Neural progenitor cell (in vitro differentiated cells): Measurements from ENCODE around the gene PCCA.

ENCODE experiments used
- EZH2 ChIP-seq: fragments of 200-600 bp; sonication (generic); IDR thresholded peaks from 2 replicates; pipeline ENCODE4 v1.6.1; 2017; ENCODE audit warnings: antibody characterized with exemption, mild to moderate bottlenecking, moderate library complexity
- TF ChIP-seq, protein P1 (sequence below): fragments of 200-600 bp; sonication (generic); IDR thresholded peaks from 2 replicates; pipeline ENCODE4 v1.5.1; 2017; ENCODE audit warnings: antibody characterized with exemption, mild to moderate bottlenecking

DNA sequence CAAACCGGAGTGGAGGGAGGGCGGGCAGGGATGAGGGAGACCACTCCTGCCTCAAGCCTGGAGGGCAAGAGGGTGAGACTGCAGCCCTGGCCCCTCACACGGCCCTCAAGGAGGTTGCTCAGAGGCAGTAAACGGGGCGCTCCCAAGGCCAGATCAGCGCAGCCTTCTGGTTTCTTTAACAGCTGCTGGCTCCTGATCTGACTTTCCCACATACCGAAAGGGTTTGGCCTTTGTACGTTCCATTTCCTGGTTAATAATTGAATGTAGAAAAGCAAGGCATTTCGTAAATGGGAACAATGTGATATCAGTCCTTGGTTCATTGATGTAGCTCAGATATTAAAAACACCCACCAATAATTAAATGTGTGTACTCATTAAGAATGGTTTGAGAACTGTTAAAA is 428.2 kb downstream of the PCCA start:
- TF ChIP-seq, protein P1, sequence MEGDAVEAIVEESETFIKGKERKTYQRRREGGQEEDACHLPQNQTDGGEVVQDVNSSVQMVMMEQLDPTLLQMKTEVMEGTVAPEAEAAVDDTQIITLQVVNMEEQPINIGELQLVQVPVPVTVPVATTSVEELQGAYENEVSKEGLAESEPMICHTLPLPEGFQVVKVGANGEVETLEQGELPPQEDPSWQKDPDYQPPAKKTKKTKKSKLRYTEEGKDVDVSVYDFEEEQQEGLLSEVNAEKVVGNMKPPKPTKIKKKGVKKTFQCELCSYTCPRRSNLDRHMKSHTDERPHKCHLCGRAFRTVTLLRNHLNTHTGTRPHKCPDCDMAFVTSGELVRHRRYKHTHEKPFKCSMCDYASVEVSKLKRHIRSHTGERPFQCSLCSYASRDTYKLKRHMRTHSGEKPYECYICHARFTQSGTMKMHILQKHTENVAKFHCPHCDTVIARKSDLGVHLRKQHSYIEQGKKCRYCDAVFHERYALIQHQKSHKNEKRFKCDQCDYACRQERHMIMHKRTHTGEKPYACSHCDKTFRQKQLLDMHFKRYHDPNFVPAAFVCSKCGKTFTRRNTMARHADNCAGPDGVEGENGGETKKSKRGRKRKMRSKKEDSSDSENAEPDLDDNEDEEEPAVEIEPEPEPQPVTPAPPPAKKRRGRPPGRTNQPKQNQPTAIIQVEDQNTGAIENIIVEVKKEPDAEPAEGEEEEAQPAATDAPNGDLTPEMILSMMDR, result no peak
- TF ChIP-seq EZH2, result no peak
